GM21786 (cell line): ENCODE results near the gene VPS13C.

Experiments
- ATAC-seq: cut with Tn5 transposase; IDR thresholded peaks from one replicate; pipeline ENCODE4 v1.9.1; 2021; ENCODE audit not compliant: unreplicated experiment

VPS13C gene

DNA sequence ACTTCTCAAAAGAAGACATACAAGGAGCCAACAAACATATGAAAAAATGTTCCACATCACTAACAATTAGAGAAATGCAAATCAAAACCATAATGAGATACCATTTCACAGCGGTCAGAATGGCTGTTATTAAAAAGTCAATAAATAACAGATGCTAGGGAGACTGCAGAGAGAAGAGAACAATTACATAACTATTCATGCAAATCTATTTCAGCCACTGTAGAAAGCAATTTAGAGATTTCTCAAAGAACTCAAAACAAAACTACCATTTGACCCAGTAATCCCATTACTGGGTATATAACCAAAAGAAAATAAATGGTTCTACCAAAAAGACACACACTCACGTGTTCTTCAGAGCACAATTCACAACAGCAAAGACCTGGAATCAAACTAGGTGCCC is 116.3 kb downstream of the VPS13C start:
- no peak for ATAC-seq

GRCh38 chr15:61938249-61938648 is 122.0 kb downstream of the VPS13C start:
- ATAC-seq, result no peak

DNA sequence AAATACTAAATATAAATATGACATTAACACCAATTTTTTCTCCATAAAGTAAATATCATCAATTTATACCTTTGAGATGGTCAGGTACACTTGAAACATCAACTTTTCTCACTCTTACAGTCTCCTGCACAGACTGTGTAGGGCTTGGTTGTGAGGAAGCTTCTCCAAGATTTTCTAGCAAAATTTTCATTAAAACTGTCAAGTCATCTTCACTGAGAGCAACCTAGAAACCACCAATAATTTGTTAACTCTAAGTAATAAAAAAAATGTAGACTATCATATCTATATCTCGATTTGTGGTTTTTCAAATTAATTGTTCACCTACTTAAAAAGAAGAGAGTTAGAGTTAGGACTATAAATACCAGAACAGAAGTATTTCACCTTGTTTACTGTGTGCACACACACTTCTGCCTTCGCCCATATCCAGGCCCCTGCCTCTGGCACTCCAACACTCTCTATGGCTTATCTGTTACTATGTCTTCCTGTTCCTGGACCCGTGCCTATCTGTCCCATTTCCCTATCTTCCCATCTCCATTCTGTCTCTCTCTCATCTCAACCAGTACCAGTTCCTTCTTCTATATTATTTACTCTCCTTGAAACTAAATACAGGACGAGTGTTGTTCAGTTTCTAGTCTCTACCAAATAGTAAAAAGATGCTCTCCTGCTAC is 123.6 kb downstream of the VPS13C start:
- no peak for ATAC-seq

DNA sequence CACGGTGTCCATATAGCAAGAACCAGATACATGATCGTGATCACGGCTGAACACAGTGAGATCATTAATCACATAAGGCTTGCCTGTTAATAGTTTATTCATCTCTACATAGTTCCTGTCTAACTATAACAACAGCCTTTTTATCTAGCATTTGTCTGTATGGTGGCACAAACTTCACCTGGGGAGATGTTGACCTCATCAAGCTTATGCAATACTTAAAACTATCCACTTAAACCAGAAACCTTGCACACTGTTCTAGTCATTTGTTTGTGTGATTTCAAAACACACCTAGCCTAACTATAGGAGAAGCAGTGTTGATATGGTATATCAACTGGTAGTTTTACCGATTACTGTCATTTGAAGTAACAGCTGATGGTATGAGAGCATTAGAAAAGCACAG is 124.8 kb downstream of the VPS13C start:
- no peak for ATAC-seq

DNA sequence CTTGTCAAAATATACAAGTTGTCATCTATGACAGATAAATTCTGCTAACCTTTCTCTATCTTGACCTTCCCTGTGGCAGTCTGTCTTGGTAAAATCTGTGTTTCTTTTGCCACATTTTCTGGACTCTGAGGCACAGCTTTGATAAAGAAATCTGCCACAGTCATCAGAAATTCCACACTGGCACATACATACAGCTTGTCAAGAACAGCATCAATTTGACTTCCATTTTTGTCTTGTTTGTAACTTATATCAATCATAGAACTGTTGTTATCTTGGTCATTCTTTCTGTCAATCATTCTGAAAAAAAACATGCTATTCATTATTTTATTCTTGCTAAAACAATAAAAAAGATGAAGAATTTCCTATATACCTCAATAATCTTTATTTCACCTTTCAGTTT is 130.8 kb downstream of the VPS13C start:
- ATAC-seq, result no peak

DNA sequence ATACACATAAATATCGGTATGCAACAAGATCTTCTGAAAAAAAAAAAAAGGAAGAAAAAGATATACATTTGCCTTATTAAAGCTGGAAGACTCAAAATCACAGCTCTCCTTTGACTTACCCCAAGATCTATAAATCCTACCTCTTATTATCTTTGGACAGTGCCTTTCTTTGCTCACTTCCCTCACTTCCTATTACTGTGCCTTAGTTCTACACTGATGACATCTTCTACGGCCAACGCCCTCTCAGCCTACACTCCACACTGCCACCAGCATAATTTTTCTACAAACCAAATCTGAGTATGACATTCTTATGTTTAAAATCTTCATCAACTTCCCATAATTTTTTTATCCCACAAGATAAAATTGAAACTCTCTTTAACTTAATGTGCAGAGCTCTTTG is 137.1 kb downstream of the VPS13C start:
- ATAC-seq, result no peak

- ATAC-seq, result no peak
These were observed 139.2 kb downstream of the VPS13C start for GRCh38 chr15:61921093-61921492.

DNA sequence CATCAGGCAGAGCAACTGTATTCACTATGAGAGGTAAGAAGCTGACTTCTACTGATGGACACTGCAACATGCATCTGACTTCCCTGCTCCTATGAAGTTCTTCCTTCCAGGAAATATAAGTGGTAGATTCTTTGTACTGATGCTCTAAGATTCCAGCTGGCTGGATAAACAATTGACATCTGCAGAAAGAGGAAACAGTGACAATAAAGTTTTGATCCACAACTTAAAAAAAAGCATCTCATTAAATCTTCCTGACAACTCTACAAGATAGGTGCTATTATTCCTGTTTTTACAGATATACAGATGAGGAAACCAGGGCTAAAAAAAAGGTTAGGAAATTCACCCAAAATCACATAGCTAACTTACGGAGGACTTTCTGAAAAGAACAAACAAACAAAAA is 142.8 kb downstream of the VPS13C start:
- ATAC-seq, result no peak

GRCh38 chr15:61916104-61916503 is 144.1 kb downstream of the VPS13C start:
- no peak for ATAC-seq

GRCh38 chr15:61915640-61916039 is 144.6 kb downstream of the VPS13C start:
- no peak for ATAC-seq

DNA sequence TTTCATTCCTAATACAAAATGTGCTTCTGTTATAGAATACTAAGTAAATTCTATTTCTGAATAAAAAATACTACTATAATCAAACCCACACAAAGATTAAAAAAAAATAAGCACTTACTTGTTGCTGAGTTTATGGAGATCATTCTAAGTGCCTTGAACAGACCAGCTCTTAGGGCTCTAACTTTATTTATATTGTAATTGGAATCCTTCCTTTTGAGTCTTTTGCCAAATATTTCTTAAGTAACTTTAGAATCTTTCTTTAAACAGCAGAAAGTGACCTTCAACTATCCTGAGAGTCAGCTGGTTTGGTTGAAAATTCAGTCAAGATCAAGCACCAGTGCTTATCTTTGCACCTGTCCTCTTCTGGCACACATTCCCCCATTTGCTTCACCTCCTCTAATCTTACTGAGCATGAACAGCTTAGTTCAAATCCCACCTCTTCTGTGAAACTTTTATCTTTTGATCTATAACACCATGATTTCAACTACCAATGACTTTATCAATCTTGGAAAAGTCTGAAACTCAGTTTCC is 149.3 kb downstream of the VPS13C start:
- no peak for ATAC-seq

DNA sequence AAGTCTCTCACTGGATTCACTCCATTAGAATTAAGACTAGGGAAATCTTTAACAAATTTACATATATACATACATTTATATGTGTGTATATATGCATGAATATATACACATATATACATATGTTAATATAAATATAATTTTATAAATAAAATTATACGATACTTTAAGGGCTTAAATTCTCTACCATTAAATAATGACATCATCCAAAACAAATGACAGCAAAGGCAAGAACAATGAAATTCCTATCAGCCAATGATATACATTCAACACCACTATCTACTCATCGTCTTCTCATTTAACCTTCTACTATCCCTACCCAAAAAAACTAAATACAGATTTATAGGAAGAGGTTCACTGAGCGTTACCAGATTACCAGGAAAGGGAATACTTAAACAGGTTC is 152.0 kb downstream of the VPS13C start:
- no peak for ATAC-seq

DNA sequence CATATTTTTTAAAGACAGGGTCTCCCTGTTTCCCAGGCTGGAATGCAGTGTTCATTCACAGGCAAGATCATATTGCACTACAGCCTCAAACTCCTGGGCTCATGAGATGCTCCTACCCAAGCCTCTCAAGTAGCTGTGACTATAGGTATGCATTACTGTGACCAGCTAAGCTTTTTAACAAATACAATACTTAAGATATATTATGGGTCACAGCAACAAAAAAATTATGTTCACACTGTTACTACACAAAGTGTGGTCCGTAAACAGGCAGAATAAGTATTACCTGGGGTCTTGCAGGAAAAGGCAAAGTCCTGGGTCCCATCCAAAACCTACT is 152.5 kb downstream of the VPS13C start:
- no peak for ATAC-seq

DNA sequence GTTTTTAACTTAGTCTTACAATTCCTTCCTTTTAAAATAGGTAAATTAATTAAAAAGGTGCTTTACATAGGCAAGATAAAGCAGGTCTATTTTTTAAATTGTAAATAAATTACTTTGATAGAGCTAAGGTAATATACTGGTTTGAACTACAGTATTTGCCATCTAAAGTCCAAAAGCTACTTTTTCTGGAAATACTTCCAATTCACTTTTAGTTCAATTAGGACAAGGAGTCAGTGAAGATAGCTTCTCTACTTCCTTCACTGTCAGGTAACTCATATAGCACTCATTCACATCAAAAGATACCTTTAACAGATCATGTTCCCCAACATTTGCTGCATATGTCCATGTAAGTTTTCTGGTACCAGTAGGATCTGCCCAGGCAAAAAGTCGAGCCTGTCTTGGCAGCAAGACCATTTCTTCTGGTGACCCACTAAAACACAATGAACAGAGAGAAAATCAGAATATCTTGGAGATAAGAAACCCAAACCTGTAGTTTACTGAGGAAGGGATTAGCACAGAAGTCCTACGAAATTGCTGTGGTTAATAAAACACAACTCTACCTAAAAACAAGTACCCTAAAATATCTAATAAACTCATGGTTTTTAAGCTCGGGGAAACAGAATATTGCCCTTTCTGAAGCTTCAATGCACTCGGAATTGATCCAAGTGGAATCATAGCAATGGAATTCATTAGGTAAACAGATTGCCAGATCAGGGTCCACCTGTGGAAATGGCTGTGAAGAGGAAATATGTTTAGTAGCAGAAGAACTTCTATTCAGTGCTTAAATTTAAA is 153.1 kb downstream of the VPS13C start:
- ATAC-seq, result no peak

DNA sequence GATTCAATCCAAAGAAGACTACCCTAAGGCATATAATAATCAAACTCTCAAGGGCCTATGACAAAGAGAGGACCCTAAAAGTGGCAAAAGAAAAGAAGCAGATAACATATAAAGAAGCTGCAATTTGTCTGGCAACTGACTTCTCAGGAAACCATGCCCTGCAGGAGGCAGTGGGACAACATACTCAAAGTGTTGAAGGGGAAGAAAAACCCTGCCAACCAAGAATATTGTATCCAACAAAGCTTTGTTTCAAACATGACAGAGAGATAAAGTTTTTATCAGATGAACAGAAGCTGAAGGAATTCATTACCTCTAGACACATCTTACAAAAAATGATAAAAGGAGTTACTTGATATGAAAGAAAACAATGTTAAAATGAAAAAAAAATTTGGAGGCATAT is 167.1 kb downstream of the VPS13C start:
- no peak for ATAC-seq

- ATAC-seq, result no peak
These were observed 168.1 kb downstream of the VPS13C start for GRCh38 chr15:61892140-61892539.

DNA sequence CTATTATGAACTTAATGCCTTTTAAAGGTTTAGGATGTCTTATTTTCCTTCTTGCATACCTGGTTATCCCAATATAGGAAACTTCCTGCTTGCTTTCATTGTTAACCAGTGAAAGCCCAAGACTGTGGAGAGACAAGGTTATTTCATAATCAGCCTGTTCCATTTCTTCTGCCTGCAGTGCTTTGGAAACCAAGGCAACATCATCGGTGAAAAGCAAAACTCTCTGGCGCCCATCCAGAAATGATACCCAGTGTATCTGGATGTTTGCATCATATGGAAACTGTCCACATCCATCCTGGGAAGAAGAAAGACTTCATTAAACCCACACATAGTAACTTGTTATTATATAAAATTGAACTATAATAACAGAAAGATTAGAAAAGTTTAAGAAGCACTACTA is 170.1 kb downstream of the VPS13C start:
- no peak for ATAC-seq

GRCh38 chr15:61889706-61890105 is 170.5 kb downstream of the VPS13C start:
- no peak for ATAC-seq

- no peak for ATAC-seq
These were observed 172.0 kb downstream of the VPS13C start for GRCh38 chr15:61888074-61888780.

- no peak for ATAC-seq
These were observed 180.2 kb downstream of the VPS13C start for GRCh38 chr15:61880084-61880483.

DNA sequence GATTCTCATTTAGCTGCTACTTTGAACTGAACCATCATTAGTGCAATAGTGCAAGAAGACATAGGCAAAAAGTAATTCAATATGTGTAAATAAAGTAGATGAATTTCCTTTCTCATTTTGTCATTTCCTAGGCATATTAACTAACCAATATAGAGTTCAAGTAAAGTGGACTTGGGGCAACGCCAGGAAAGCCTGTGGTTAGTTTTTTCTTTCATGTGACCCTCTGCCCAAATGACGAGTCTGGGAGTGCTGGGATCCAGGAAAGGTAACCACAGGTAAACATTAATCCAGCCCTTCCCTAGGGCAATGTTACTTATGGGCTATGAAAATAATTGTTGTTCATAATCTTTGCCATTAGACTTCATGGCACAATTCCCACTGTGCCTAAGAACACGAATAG is 181.0 kb downstream of the VPS13C start:
- no peak for ATAC-seq

DNA sequence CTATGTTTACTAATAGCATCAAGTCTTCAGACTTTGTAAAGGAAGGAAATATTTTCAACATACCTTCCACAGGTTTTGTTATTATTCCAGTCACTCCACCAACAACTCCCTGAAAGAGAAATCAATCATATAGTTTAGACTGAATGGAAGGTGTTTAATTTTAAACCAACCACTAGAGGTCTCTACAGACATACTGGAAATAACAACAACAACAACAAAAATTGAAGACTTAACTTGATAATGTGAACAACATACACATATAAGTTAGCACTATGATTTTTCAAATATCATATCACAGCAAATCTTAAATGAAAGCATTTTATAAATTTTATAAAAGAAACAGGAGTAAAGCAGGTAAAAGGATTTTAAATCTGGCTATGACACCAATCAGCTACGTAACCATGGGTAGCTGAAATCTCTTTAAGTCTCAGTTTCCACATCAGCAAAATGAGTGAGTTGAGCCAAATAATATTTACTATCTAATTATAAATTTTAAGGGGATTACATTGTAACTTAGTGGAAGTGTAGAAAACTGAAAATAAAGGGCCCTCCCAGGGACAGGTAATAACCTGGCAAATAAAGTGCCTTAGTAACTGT is 188.2 kb downstream of the VPS13C start:
- ATAC-seq, result no peak
